Occipital lobe (tissue), 2 donors: ENCODE data around the gene MYOZ1. TPM values are rescaled to one million over a fixed set of nuclear protein-coding genes. Genes with fewer than 3 reads are reported as not detected.
"Not testable (repeated sequence)": the region's sequence is repeated elsewhere in the genome, so short reads cannot be mapped to it uniquely, and the experiment has no call there.

Experiments
- DNase-seq: peaks from one replicate; lab custom pipeline; 2025; lab: John Stamatoyannopoulos, UW
- total RNA-seq: library from RNA; depleted of rRNA; stranded (reverse); fragments of >200 nt; gene quantifications from one replicate; pipeline ENCODE4 v1.2.3, GENCODE V29; 2014

MYOZ1 gene
- total RNA-seq, 1 donor from 2014 or later, result 0.78 TPM

DNA sequence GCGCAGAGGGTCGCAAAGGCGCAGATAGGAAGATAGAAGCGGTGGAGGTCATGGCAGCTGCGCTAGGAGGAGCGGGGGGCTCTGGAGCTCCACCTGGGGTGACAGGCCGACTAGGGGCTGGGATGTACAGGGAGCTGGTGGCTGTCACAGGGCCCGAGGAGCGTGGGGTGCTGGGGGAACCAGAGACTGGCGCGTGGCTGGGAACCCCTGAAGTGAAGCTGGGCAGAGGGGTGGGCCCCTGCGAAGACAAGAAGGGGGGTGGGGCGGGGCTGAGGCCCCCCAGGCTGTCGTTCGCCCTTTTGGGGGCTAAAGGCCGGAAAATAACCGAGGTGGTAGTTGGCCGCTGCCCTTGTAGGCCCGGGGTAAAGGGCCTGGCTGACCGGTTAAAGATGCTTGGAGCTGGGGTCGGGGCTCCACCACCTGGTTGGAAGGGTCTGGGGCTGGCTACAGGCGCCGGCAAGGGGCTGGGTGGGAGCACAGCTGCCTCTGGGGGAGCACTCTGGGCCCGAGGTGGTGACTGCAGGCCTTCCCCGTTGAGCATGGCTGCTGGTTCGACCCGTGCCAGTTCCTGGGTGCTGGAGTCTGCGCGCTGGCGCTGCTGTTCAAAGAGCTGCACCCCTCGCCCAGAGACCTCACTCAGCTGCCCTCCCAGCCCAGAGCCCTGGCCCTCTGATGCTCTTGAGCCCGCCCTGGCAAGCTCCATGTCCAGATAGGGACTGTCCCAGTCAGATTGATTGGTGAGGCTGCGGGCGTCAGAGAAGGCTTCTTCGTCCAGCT lies 6.8 kb upstream of the MYOZ1 start:
- DNase-seq, result peak; percentile 8

- DNase-seq, result peak; percentile 37
These were observed 6.1 kb upstream of the MYOZ1 start for GRCh38 chr10:73647211-73647874.

- no peak for DNase-seq
These were observed 5.3 kb upstream of the MYOZ1 start for GRCh38 chr10:73646598-73647041.

GRCh38 chr10:73645251-73645650 lies 4.0 kb upstream of the MYOZ1 start:
- no peak for DNase-seq

GRCh38 chr10:73644767-73645166 lies 3.5 kb upstream of the MYOZ1 start:
- no peak for DNase-seq

DNA sequence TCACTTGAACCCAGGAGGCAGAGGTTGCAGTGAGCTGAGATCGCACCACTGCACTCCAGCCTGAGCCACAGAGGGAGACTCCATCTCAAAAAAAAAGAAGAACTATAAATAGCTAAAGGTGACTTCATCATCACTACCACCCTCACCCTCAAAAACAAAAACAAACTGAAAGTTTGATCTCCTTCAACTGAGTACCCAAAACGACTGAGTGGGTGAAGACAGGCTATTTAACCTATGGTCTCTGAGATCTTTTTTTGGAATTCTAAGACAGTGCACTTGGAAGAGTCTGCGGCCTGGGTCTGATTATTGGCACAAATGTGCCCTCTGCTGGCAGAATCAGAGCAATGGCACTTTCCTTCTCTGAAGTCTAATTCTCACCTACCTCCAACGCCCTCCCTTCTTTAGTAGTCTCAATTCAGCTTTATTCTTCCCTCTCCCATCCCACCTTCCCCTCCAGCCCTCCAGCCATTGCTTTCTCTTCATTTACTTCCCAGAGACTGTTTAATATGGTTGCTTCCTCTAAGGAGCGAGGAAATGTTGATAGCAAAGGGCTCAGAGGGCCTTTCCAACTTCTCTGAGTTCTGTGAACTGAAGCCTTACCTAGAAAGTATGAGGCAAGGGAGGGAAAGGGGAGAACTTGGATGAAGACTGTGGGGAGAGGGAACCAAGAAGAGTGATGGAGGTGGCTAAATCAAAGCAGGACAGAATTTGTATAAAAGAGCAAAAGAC lies 2.9 kb upstream of the MYOZ1 start:
- peak; percentile 31 for DNase-seq

DNA sequence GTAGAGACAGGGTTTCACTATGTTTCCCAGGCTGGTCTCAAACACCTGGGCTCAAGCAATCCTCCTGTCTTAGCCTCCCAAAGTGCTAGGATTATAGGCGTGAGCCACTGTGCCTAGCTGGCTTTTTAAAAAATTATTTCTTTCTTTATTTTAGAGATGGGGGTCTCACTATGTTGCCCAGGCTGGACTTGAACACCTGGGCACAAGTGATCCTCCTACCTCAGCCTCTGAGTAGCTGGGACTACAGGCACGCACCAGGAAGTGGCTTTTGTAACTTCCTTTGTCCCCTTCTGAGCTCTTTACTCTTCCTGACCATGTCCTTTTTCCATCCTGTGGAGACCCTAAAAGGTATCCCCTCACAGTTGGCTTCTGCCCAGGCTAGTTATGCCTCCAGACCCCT lies 2.1 kb upstream of the MYOZ1 start:
- DNase-seq, result no peak

- no peak for DNase-seq
These were observed 2.0 kb downstream of the MYOZ1 start for GRCh38 chr10:73639286-73639685.

DNA sequence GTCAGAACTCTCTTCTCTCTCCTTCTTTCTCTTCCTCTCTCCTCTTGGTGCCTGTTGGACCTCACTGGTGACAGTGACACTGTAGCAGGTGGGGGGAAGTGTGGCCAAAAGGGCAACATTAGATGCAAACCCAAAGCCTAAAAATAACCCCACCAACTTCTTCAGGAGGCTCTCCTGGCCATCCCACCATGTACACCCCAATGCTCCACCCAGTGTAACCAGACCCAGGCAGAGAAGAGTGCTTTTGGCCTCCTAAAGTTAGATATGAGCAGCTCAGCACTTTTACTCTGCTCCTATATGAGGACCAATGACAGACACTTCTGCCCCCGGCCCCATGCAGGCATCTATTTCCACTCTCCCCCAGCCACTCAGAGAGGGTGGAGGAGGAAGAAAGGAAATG lies 5.5 kb downstream of the MYOZ1 start:
- no peak for DNase-seq

GRCh38 chr10:73634421-73634820 lies 6.9 kb downstream of the MYOZ1 start:
- no peak for DNase-seq

- no peak for DNase-seq
These were observed 12.1 kb downstream of the MYOZ1 start for GRCh38 chr10:73629165-73629564.

GRCh38 chr10:73628405-73628804 lies 12.9 kb downstream of the MYOZ1 start:
- no peak for DNase-seq

GRCh38 chr10:73627300-73627699 lies 14.0 kb downstream of the MYOZ1 start:
- DNase-seq, result no peak

- DNase-seq, result peak; percentile 87
These were observed 15.2 kb downstream of the MYOZ1 start for GRCh38 chr10:73625884-73626752.

GRCh38 chr10:73625004-73625883 lies 16.0 kb downstream of the MYOZ1 start:
- DNase-seq, result no peak

DNA sequence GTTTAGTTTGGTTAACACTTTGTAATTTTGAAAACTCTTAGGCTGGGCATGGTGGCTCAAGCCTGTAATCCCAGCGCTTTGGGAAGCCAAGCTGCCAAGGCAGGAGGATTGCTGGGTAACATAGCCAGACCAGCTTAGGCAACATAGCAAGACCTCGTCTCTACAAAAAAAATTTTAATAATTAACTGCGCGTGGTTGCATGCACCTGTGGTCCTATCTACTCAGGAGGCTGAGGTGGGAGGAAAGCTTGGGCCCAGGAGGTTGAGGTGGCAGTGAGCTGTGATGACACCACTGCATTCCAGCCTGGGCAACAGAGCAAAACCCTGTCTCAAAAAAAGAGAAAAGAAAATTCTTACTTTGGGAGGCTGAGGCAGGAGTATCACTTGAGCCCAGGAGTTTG lies 18.2 kb downstream of the MYOZ1 start:
- DNase-seq, result no peak

DNA sequence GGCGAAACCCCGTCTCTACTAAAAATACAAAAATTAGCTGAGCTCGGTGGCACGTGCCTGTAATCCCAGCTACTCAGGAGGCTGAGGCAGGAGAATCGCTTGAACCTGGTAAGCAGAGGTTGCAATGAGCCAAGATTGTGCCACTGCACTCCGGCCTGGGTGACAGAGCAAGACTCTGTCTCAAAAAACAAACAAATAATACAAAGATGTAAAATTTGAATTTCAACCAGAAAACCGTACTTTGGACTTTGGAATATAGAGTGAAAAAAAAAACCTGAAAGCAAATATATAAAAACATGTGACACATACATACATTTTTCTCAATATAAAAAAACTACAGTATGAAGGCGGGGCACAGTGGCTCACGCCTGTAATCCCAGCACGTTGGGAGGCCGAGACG lies 20.3 kb downstream of the MYOZ1 start:
- DNase-seq, result not testable (repeated sequence)

- not testable (repeated sequence) for DNase-seq
These were observed 24.1 kb downstream of the MYOZ1 start for GRCh38 chr10:73617143-73617542.

DNA sequence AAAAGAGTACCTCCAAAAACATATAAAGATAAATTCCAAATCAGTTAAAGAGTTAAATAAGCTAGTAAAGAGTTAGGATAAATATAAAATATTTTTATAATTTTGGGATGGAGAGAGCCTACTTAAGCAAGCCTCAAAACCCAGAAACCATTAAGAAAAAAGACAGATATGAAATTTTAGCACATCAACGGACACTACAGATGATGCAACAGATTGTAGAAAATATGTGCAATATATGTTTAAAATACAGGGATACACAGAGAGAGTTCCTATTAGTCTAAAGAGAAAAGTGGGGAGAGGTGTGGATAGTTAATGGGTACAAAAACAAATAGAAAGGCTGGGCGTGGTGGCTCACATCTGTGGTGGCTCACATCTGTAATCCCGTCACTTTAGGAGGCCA lies 26.6 kb downstream of the MYOZ1 start:
- no peak for DNase-seq

DNA sequence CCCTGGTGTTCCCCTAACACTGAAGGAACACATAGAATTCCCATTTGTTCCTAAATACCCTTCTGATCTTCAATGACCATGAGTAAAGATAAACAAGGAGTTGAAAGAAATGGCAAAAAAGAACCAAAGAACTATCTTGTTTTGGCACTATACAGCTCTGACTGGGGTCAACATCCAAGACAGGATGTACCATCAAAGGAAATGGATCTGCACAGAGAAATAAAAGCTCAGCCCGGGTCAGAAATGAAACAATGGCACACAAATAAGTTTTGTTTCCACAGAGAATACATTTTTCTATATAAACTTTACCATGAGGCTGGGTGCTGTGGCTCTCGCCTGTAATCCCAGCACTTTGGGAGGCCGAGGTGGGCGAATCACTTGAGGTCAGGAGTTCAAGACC lies 32.2 kb downstream of the MYOZ1 start:
- DNase-seq, result no peak
